ENCODE results near the gene ADAM17.
A peak's percentile ranks its signal among the peaks of the same experiment; 100 is the strongest.
"Not testable (repeated sequence)": the region's sequence is repeated elsewhere in the genome, so short reads cannot be mapped to it uniquely, and the experiment has no call there.

The ADAM17 gene

GRCh38 chr2:9565436-9566153 lies 10.0 kb upstream of the ADAM17 start:
- DNase-seq (ENCODE audit: low spot score), result peak; percentile 43

- DNase-seq (ENCODE audit: low spot score), result no peak
Observed at GRCh38 chr2:9560628-9561027, 5.0 kb upstream of the ADAM17 start.

GRCh38 chr2:9558948-9559381 lies 3.3 kb upstream of the ADAM17 start:
- DNase-seq (ENCODE audit: low spot score), result no peak

GRCh38 chr2:9556121-9556743 lies 602 bp upstream of the ADAM17 start:
- DNase-seq (ENCODE audit: low spot score), result no peak

- peak; percentile 78 for DNase-seq (ENCODE audit: low spot score)
Observed at GRCh38 chr2:9554921-9555296, 721 bp downstream of the ADAM17 start.

- peak; percentile 83 for DNase-seq (ENCODE audit: low spot score)
Observed at GRCh38 chr2:9552219-9553178, 3.1 kb downstream of the ADAM17 start.

DNA sequence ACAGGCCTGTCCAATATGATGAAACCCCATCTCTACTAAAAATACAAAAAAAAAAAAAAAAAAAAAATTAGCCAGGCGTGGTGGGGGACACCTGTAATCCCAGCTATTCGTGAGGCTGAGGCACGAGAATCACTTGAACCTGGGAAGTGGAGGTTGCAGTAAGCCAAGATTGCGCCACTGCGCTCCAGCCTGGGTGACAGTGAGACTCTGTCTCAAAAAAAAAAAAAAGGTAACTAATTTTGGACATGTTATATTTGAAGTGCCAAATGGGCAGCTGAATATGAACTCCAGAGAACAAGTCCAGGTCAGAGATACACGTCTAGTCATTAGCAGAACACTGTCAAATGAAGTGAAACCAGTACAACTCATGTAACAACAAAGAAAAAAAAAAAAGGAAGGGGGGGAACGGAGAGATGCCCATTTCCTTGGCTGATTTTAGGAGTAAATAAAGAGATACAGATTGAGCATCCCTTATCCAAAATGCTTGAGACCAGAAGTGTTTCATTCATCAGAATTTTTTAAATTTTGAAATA lies 4.7 kb downstream of the ADAM17 start:
- DNase-seq (ENCODE audit: low spot score), result not testable (repeated sequence)

DNA sequence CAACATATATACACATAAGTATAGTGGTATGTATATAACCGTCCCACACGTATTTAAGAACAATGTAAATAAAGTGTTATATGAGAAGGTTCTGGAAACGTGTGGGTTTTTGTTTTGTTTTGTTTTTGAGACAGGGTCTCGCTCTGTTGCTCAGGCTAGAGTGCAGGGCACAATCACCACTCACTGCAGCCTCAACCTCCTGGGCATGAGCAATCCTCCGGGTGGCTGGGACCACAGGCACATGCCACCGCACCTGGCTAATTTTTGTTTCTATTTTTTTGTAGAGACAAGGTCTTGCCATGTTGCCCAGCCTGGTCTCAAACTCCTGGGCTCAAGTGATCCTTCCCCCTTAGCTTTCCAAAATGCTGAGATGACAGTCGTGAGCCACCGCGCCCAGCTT lies 6.2 kb downstream of the ADAM17 start:
- no peak for DNase-seq (ENCODE audit: low spot score)

DNA sequence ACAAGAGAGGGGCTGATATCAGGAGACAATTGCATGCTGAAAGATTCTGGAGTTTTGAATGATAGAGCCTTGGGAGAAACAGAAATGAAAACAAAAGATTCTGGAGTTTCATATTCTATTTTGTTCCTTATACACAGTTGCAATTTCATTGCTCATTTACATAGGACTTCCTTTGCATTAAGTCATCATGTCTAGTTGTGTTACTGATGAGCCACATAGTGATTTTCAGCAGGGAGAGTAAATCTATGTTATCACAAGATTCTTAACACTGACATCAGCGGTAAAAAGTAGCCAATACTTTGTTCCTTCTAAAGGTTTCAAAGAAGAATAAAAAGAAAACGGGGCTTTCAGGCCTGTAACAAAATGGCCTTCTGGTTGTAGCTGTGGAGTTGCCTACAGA lies 7.1 kb downstream of the ADAM17 start:
- DNase-seq (ENCODE audit: low spot score), result no peak

DNA sequence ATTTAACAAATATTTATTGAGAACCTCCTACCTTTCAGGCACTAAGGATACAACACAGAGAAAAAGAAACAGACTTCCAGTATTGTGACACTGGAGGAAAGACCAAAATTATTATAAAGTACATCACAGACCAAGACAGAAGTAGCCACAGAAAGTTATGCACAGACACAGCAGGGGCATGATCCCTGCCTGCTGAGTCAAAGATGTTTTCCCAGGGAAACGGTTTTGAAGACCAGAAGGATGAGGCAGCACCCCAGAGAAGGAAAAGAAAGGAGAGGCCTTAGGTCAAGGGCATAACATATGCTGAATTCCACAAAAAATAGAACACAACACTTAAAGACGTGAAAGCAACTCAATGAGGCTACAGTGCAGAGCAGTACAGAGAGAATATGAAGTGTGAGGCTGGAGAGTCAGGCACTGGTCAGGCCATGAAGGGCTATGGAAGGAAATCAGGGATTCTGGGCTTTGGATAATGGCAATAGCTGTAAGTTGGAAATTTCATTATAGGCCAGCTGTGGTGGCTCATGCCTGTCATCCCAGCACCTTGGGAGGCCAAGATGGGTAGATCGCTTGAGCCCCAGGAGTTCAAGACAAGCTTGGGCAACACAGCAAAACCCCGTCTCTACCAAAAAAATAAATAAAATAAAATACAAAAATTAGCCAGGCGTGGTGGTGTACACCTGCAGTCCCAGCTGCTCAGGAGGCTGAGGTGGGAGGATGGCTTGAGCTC lies 8.2 kb downstream of the ADAM17 start:
- no peak for DNase-seq (ENCODE audit: low spot score)

GRCh38 chr2:9545502-9545901 lies 10.1 kb downstream of the ADAM17 start:
- DNase-seq (ENCODE audit: low spot score), result no peak

DNA sequence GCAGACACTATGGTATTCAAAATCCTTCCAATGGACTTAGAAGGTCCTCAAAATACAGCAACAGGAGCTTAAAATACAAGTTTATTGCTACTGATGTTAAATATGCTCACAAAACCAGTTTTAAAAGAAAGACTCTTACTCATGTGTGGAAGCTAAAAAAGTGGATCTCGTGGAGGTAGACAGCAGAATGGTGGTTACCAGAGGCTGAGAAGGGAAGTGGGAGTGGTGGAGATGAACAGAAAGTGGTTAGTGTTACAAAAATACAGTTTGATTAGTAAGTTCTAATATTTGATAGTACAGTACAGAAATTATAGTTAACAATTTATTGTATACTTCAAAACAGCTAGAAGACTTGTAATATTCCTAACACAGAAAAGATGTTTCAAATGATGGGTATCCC lies 12.1 kb downstream of the ADAM17 start:
- DNase-seq (ENCODE audit: low spot score), result no peak

DNA sequence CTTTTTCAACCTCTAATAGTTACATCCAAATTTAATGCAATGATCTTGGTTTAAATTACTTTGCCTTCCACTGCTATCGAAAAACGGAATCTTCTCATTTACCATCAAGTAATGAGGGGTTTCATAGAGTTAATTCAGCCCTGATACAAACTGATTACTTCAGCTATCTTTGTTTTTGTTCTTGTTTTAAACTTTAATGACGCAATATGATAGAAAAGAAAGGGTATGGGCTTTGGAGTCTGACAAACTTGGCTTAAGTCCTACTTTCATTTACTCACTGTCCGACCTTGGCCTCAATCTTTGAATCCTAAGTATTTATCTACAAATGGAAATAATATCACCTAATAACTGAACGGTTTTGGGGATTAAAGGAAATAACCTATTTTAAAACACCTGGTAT lies 16.1 kb downstream of the ADAM17 start:
- no peak for DNase-seq (ENCODE audit: low spot score)

- no peak for DNase-seq (ENCODE audit: low spot score)
Observed at GRCh38 chr2:9538000-9538507, 17.6 kb downstream of the ADAM17 start.

DNA sequence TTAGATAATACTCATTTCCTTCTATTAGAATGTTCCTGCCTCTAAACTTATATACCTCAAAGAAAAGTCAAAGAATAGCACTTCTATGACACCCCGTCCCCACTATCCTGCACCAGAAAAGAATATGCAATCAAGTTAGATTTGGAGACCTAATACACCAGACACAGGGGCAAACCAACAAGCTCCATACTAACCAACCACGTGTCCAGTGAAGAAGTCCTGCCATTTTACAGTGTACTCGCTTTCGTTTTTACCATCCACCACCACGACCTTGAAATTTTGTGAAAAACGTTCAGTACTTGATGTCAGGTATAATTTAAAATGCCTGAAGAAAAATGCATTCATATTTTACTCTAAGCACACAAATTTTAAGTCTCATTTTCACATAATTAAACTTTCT lies 19.1 kb downstream of the ADAM17 start:
- no peak for DNase-seq (ENCODE audit: low spot score)

DNA sequence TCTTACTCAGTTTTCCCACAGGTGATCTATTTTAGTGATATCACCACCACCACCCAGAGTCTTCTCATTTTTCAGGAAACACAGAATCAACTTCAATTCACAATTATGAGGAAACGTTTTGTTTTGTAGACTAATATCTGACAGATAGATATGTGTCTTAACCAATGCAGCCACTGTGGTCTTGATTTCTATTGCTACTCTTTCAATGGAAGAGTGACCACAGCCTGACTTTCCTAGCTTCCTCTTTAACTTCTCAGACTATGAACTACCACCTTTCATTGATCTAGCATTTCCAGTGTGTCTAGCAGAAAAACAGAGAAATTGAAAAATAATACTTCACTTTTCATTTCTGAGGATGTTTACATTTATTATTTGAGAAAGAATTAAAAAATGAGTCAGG lies 20.5 kb downstream of the ADAM17 start:
- DNase-seq (ENCODE audit: low spot score), result no peak

- DNase-seq (ENCODE audit: low spot score), result no peak
Observed at GRCh38 chr2:9533663-9534062, 22.0 kb downstream of the ADAM17 start.

GRCh38 chr2:9532421-9532820 lies 23.2 kb downstream of the ADAM17 start:
- no peak for DNase-seq (ENCODE audit: low spot score)

DNA sequence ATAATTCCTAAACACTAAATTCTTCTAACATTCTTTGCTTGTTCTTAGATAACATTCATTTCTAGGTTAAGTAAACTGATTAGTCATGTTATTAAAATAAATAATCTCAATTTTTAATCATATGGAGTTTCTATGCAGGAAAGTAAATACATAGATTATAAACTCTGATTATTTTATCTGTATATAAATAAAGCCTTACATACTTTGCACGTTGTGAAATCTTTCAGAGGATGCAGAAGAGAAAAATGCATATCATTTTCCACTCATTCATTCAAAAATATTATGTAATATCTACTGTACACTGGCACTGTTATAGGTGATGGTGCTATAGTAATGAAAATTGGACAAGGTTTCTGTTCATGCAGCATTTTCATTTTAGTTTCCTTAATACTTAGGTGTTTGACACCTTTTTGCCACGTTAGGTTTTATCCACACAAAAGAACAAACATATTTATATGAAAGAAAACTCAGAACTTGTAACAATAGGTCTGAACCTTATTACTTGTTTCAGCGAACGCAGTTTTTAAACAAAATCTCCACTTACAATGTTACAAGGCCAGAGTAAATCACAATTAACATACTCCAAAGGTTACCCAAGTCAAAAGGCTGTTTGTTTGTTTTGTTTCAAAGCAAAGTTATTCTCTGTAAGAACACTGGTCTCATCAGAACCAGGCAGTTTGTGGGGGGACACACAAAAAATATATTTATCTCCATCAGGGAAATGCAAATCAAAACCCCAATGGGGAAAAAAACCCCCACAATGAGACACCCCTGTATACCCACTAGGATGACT lies 27.4 kb downstream of the ADAM17 start:
- no peak for DNase-seq (ENCODE audit: low spot score)

DNA sequence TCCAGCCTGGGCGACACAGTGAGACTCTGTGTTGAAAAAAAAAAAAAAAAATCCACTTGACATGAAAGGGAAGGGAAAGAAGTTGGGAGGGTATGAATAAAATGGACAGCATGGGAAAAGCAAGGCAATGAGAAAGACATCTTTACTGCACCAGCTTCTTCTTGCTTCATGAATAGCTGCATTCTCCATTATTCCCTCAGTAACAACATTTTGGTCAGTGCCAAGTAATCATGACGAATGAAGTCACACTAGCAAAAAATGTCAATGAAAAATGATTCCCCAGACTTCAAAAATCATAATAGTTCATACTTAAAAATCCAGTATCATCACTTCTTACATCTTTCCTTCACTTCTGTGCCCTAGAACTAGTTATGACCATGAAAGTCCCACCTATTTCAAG lies 30.4 kb downstream of the ADAM17 start:
- DNase-seq (ENCODE audit: low spot score), result no peak

- DNase-seq (ENCODE audit: low spot score), result no peak
Observed at GRCh38 chr2:9524291-9524690, 31.3 kb downstream of the ADAM17 start.
